CD14-positive monocyte (primary cell): ENCODE data around the gene KLRF1. TPM values are rescaled to one million over a fixed set of nuclear protein-coding genes. Genes with fewer than 3 reads are reported as not detected.
A peak's percentile ranks its signal among the peaks of the same experiment; 100 is the strongest.

ENCODE experiments used
- DNase-seq, 3 donors: peaks; one replicate each; pipeline ENCODE4 v3.0.0-alpha.2; 2011 to 2022
- H2AFZ ChIP-seq: 2 replicates; pipeline ENCODE4 v1.6.0; 2012; ENCODE audit warnings: mild to moderate bottlenecking, low read depth, low read length, inconsistent platforms; ENCODE audit not compliant: insufficient read depth, poor library complexity, severe bottlenecking
- H3K27ac ChIP-seq, 2 donors: 1 replicate in 1 of 2; 2 replicates in 1 of 2; pipeline ENCODE4 v1.5.1; 2012 to 2013; ENCODE audit warnings: low read length in 2 of 2, control low read depth in 1 of 2, inconsistent platforms in 1 of 2, low read depth in 1 of 2, mild to moderate bottlenecking in 1 of 2
- H3K27me3 ChIP-seq, 2 donors: one replicate each; pipeline versions ENCODE4 v1.6.0 to v1.6.1; 2011 to 2013; ENCODE audit warnings: low read length in 2 of 2; ENCODE audit not compliant: control insufficient read depth in 2 of 2, insufficient read depth in 2 of 2
- H3K36me3 ChIP-seq, 2 donors: replicated peaks in 1 of 2; 1 replicate in 1 of 2; 2 replicates in 1 of 2; pipeline versions ENCODE4 v1.5.1 to v1.6.1; 2012 to 2013; ENCODE audit warnings: low read length in 2 of 2, control low read depth in 1 of 2, inconsistent platforms in 1 of 2, mild to moderate bottlenecking in 1 of 2; ENCODE audit not compliant: insufficient read depth in 2 of 2, control insufficient read depth in 1 of 2
- H3K4me1 ChIP-seq, 2 donors: 1 replicate in 1 of 2; 2 replicates in 1 of 2; pipeline versions ENCODE4 v1.5.1 to v1.6.1; 2012 to 2013; ENCODE audit warnings: low read length in 2 of 2, control low read depth in 1 of 2, inconsistent platforms in 1 of 2, mild to moderate bottlenecking in 1 of 2, moderate library complexity in 1 of 2; ENCODE audit not compliant: insufficient read depth in 2 of 2, control insufficient read depth in 1 of 2
- H3K4me2 ChIP-seq: replicated peaks from 2 replicates; pipeline ENCODE3; 2012; ENCODE audit warnings: low read length, moderate library complexity, mild to moderate bottlenecking; ENCODE audit not compliant: poor library complexity, severe bottlenecking; ENCODE audit errors: extremely low read depth
- H3K4me3 ChIP-seq, 3 experiments: fragments of 200-600 bp in 1 of 3; sonication (generic) in 1 of 3; replicated peaks in 1 of 3; 1 replicate in 2 of 3; 2 replicates in 1 of 3; pipeline ENCODE4 v1.5.1; 2011 to 2013; ENCODE audit warnings: low read length in 3 of 3, mild to moderate bottlenecking in 3 of 3, control low read depth in 2 of 3, low read depth in 2 of 3, inconsistent platforms in 1 of 3, moderate library complexity in 1 of 3
- H3K79me2 ChIP-seq: 2 replicates; pipeline ENCODE4 v1.6.0; 2012; ENCODE audit warnings: mild to moderate bottlenecking, control low read depth, inconsistent platforms, low read length, moderate library complexity; ENCODE audit not compliant: insufficient read depth
- H3K9ac ChIP-seq: 2 replicates; pipeline ENCODE4 v1.6.0; 2017; ENCODE audit warnings: low read length, mild to moderate bottlenecking; ENCODE audit not compliant: insufficient read depth, poor library complexity, severe bottlenecking
- H3K9me3 ChIP-seq, 2 donors: replicated peaks in 1 of 2; 1 replicate in 1 of 2; 2 replicates in 1 of 2; pipeline versions ENCODE4 v1.5.1 to v1.6.1; 2012 to 2013; ENCODE audit warnings: low read length in 2 of 2, control low read depth in 1 of 2; ENCODE audit not compliant: control insufficient read depth in 1 of 2, insufficient read depth in 1 of 2
- H4K20me1 ChIP-seq: 2 replicates; pipeline ENCODE4 v1.6.0; 2012; ENCODE audit warnings: mild to moderate bottlenecking, low read length, control low read depth, moderate library complexity; ENCODE audit not compliant: insufficient read depth
- H3K27ac Mint-ChIP-seq, 7 donors: one replicate each; pipeline ENCODE4 v1.8.0; 2020; ENCODE audit warnings: mild to moderate bottlenecking in 7 of 7, mixed read lengths in 7 of 7, moderate library complexity in 6 of 7, inconsistent platforms in 2 of 7
- H3K27me3 Mint-ChIP-seq, 3 donors: one replicate each; pipeline ENCODE4 v1.8.0; 2021 to 2022; ENCODE audit warnings: low read depth in 3 of 3, mild to moderate bottlenecking in 3 of 3, mixed read lengths in 3 of 3, moderate library complexity in 3 of 3, inconsistent platforms in 1 of 3
- H3K36me3 Mint-ChIP-seq, 2 donors: one replicate each; pipeline ENCODE4 v1.8.0; 2020; ENCODE audit warnings: mixed read lengths in 2 of 2, inconsistent platforms in 1 of 2, mild to moderate bottlenecking in 1 of 2
- H3K4me1 Mint-ChIP-seq: one replicate; pipeline ENCODE4 v1.8.0; 2020; ENCODE audit warnings: mild to moderate bottlenecking, mixed read lengths
- H3K4me3 Mint-ChIP-seq, 2 donors: one replicate each; pipeline ENCODE4 v1.8.0; 2020; ENCODE audit warnings: mild to moderate bottlenecking in 2 of 2, mixed read lengths in 2 of 2, moderate library complexity in 1 of 2
- H3K9me3 Mint-ChIP-seq, 7 donors: one replicate each; pipeline ENCODE4 v1.8.0; 2020 to 2022; ENCODE audit warnings: mixed read lengths in 7 of 7, mild to moderate bottlenecking in 6 of 7, moderate library complexity in 6 of 7, inconsistent platforms in 2 of 7
- WGBS: methylation state at CpG from one replicate; pipeline ENCODE4 v1.1.5; 2013; ENCODE audit warnings: missing lambda C conversion rate; ENCODE audit not compliant: insufficient coverage; 5-methylcytosine and 5-hydroxymethylcytosine counted together
- intact Hi-C, 2 donors: fragments of 100-400 bp; cut with micrococcal nuclease; formaldehyde crosslinking; loops; one replicate each; pipeline versions ENCODE4 v1.15.0 to v1.15.1; 2023
- polyA plus RNA-seq, 3 donors: library from polyadenylated mRNA; depleted of rRNA in 1 of 3; unstranded in 2 of 3; stranded (reverse) in 1 of 3; fragments of 300-500 nt in 2 of 3; fragments of >200 nt in 1 of 3; fragmentation: Illumina TruSeq in 2 of 3; gene quantifications; 1 replicate in 2 of 3; 2 replicates in 1 of 3; pipeline ENCODE4 v1.2.3, GENCODE V29; 2012 to 2021
- TF ChIP-seq, protein P1 (sequence below): fragments of 200-600 bp; IDR thresholded peaks from one replicate; pipeline ENCODE4 v1.8.0; 2022; ENCODE audit warnings: antibody characterized with exemption, mild to moderate bottlenecking

KLRF1 gene
- polyA plus RNA-seq, 3 donors = 0.45 to 2.2 (median 1.0) TPM

DNA sequence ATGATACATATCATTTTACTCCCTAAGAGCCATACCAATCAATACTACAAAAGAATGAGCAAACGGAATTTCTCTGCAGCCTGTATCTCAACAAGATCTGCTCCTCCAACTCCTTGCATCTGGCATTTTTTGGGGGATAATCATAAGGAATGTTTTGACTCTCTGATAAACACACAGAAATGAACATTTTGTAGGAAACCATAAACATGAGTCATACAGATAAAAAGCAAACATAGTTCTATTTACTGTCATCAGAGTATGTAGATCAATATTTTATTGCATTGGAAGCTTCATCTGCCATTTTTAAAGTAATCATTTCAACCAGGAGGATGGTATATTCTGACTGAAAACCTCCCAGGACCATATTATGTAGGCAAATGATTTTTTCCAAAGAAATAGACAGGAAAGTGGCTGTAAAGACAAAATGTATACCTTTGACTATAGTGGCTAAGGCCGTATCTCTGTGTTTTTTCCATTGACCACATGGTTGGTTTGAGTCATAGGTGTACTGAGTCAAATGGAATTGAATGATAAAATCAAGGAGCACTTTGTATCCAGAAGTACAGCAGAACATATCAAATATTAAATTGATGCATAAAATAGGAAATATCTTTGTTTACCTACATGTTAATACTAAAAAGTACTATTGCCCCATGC is 34.2 kb upstream of the KLRF1 start:
- Histone ChIP-seq H3K4me1 (peaks cover 19 to 26% of the 10 kb centered on the region in 2 donors), H3K79me2 (no peaks in the 10 kb centered on the region), H3K4me2 (peak overlapping the region; percentile 57), H3K9ac (no peak overlapping the region), H3K4me3 (no peak overlapping the region), H4K20me1 (no peaks in the 10 kb centered on the region), H3K36me3 (no peaks in the 10 kb centered on the region), H3K27me3 (no peaks in the 10 kb centered on the region), H2AFZ (no peak overlapping the region), H3K27ac (no peak overlapping the region), H3K9me3 (no peaks in the 10 kb centered on the region)
- TF ChIP-seq, protein P1, sequence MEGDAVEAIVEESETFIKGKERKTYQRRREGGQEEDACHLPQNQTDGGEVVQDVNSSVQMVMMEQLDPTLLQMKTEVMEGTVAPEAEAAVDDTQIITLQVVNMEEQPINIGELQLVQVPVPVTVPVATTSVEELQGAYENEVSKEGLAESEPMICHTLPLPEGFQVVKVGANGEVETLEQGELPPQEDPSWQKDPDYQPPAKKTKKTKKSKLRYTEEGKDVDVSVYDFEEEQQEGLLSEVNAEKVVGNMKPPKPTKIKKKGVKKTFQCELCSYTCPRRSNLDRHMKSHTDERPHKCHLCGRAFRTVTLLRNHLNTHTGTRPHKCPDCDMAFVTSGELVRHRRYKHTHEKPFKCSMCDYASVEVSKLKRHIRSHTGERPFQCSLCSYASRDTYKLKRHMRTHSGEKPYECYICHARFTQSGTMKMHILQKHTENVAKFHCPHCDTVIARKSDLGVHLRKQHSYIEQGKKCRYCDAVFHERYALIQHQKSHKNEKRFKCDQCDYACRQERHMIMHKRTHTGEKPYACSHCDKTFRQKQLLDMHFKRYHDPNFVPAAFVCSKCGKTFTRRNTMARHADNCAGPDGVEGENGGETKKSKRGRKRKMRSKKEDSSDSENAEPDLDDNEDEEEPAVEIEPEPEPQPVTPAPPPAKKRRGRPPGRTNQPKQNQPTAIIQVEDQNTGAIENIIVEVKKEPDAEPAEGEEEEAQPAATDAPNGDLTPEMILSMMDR = no peak
- WGBS = no CpG with 5 or more reads among the region's 2 CpGs
- peak in 1 of 3 donors; percentile 35 for DNase-seq
- no peak overlapping the region for H3K4me3 Mint-ChIP-seq
- peak overlapping the region in 3 of 7 donors; percentile 24 to 81 (median 41) for H3K27ac Mint-ChIP-seq
- H3K27me3 Mint-ChIP-seq = peaks cover 0 to 1% (median 0%) of the 10 kb centered on the region in 3 donors
- no peaks in the 10 kb centered on the region for H3K36me3 Mint-ChIP-seq
- intact Hi-C loops = no loop called here
- peaks cover 0 to 5% (median 3%) of the 10 kb centered on the region in 7 donors for H3K9me3 Mint-ChIP-seq
- H3K4me1 Mint-ChIP-seq = peaks cover 41% of the 10 kb centered on the region

DNA sequence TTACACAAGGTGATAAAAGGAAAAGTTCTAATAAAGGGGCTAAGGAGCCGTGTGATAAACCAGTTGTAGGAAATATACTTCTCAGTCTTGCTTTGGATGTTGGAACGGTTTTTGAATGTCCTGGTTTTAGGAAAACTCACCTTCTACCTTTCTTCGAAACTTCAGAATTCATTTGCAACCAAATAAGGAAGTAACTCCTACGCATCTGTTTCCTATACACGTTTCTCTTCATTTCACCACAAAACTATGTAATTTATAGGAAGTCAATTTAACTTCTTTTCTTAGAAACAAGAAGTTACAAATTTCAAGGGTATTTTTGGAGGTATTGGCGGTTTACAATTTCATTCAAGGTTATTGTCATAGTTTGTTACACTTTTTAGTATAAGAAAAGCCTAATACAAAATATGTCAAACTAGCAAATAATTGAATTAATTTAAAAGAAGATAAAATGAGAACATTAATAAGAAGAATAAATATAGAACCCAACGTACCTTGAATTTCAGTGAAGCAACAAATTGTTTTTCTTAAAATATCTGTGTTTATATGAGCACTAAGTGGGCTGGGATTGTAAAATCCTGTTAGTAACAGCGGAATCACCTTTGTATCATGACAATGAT is 33.4 kb upstream of the KLRF1 start:
- Mint-ChIP-seq H3K27ac (peak overlapping the region in 6 of 7 donors; percentile 31 to 81 (median 65)), H3K9me3 (peaks cover 0 to 5% (median 3%) of the 10 kb centered on the region in 7 donors), H3K27me3 (peaks cover 0 to 1% (median 0%) of the 10 kb centered on the region in 3 donors)

More for the DNA sequence above, 33.4 kb upstream of the KLRF1 start:
- Histone ChIP-seq H3K79me2 (no peaks in the 10 kb centered on the region), H3K9me3 (no peaks in the 10 kb centered on the region), H3K9ac (no peak overlapping the region), H3K27me3 (no peaks in the 10 kb centered on the region), H3K36me3 (no peaks in the 10 kb centered on the region), H3K4me2 (peak overlapping the region; percentile 57), H3K4me1 (peaks cover 19 to 26% of the 10 kb centered on the region in 2 donors), H2AFZ (no peak overlapping the region), H3K4me3 (peak overlapping the region in 1 of 3 experiments; percentile 31), H3K27ac (no peak overlapping the region), H4K20me1 (no peaks in the 10 kb centered on the region)
- DNase-seq = peak; percentile 44 to 84 (median 74)
- Mint-ChIP-seq H3K36me3 (no peaks in the 10 kb centered on the region), H3K4me1 (peaks cover 42% of the 10 kb centered on the region), H3K4me3 (peak overlapping the region; percentile 17 to 64)
- no CpG with 5 or more reads among the region's 8 CpGs for WGBS
- TF ChIP-seq, protein P1 = no peak
- intact Hi-C loops = no loop called here
